Measurements from ENCODE around the gene STIM2. TPM values are rescaled to one million over a fixed set of nuclear protein-coding genes. Genes with fewer than 3 reads are reported as not detected.

The STIM2 gene
- total and polyA plus RNA-seq, 2 donors (not counting 3 experiments of a cell fraction or from before 2014, with no cell fraction given), result 21.0 to 21.2 TPM

DNA sequence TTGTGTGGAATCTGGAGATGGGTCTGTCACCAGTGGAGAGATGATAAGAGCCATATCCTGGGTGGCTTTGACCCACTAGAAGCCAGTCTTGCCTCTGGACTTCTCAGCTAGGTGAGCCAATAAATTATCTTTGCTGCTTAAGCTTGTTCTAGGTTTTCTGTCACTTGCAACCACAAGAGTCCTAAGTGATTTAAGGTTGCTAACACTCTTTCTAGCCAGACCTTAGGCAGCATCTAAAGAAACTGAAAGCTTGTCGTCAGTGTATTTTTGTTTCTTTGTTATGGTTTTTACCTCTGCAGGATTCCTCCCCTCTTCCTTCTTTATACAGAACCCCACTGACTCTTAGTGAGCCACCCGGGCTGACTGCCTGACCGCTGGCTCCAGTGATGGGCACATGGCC, 37.1 kb upstream of the STIM2 start:
- FAIRE-seq (no peak), DNase-seq (ENCODE audit: low read depth, low spot score) (no peak)
- Histone ChIP-seq H3K4me2 (ENCODE audit: insufficient read depth, low read length) (no peak overlapping the region), H3K27ac (ENCODE audit: insufficient read depth, low read depth, low read length) (no peak overlapping the region), H4K20me1 (replicated peaks; ENCODE audit: control insufficient read depth, extremely low read depth, insufficient read depth, low read length) (no peaks in the 10 kb centered on the region), H3K9me1 (replicated peaks; ENCODE audit: control insufficient read depth, extremely low read depth, insufficient read depth, low read length) (no peaks in the 10 kb centered on the region), H3K4me3 (replicated peaks in 1 of 3; ENCODE audit: insufficient read depth in 1 of 3, low read depth in 1 of 3, low read length in 3 of 3) (no peak overlapping the region), H3K36me3 (ENCODE audit: control insufficient read depth in 2 of 2, extremely low read depth in 1 of 2, insufficient read depth in 2 of 2, low read length in 2 of 2) (no peaks in the 10 kb centered on the region), H3K9me3 (replicated peaks; ENCODE audit: control insufficient read depth, insufficient read depth, low read length) (no peaks in the 10 kb centered on the region), H2AFZ (ENCODE audit: low read depth, low read length) (no peak overlapping the region), H3K79me2 (ENCODE audit: control insufficient read depth, insufficient read depth, low read length) (no peaks in the 10 kb centered on the region), H3K27me3 (ENCODE audit: control insufficient read depth in 2 of 2, insufficient read depth in 2 of 2, low read length in 2 of 2) (no peaks in the 10 kb centered on the region), H3K9ac (replicated peaks; ENCODE audit: extremely low read depth, insufficient read depth, low read length) (no peak overlapping the region), H3K4me1 (ENCODE audit: control insufficient read depth, extremely low read depth, insufficient read depth, low read length) (peaks cover 15% of the 10 kb centered on the region)
- intact Hi-C loops (cut with micrococcal nuclease) (no loop called here), dilution Hi-C loops (cut with MboI; ENCODE audit: extremely low pct_ligation_motif_present, low sequenced_read_pairs) (no loop called here)
- TF ChIP-seq, protein P1, sequence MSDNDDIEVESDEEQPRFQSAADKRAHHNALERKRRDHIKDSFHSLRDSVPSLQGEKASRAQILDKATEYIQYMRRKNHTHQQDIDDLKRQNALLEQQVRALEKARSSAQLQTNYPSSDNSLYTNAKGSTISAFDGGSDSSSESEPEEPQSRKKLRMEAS (IDR thresholded peaks at IDR 0.05; ENCODE audit: insufficient read depth, insufficient read length), result no peak
- no peak for TF ChIP-seq JUN (IDR thresholded peaks at IDR 0.05; ENCODE audit: borderline replicate concordance, insufficient read depth, insufficient read length, low read depth)
- TF ChIP-seq FOS (IDR thresholded peaks at IDR 0.05; ENCODE audit: borderline replicate concordance, insufficient read depth, low read length), result no peak
- TF ChIP-seq POLR2A (IDR thresholded peaks at IDR 0.05; ENCODE audit: low read depth, low read length), result no peak
- ChIA-PET POLR2A (no interaction called here), CTCF (no interaction called here)
- no TSS peak for BruUV-seq (replicated peaks)

DNA sequence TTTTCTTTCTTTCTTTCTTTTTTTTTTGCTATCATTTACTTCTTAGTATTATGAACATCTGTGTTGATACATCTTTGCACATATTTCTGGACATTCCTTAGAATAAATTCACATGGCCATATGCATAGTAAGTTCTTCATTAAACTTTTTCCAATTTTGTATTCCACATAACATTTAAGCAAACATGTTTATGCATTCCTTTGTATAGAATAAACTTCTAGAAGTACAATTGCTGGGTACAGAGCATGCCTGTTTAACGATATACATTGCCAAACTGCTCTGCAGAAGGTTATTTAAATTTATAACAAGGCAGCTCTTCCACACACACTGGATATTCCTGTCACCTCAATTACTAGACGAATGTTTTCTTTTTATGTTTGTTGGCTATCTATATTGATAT, 36.0 kb upstream of the STIM2 start:
- Histone ChIP-seq H3K9me1 (replicated peaks; ENCODE audit: control insufficient read depth, extremely low read depth, insufficient read depth, low read length) (no peaks in the 10 kb centered on the region), H3K4me1 (ENCODE audit: control insufficient read depth, extremely low read depth, insufficient read depth, low read length) (peaks cover 15% of the 10 kb centered on the region), H3K9ac (replicated peaks; ENCODE audit: extremely low read depth, insufficient read depth, low read length) (no peak overlapping the region), H3K79me2 (ENCODE audit: control insufficient read depth, insufficient read depth, low read length) (no peaks in the 10 kb centered on the region), H3K36me3 (ENCODE audit: control insufficient read depth in 2 of 2, extremely low read depth in 1 of 2, insufficient read depth in 2 of 2, low read length in 2 of 2) (no peaks in the 10 kb centered on the region), H2AFZ (ENCODE audit: low read depth, low read length) (no peak overlapping the region), H3K9me3 (replicated peaks; ENCODE audit: control insufficient read depth, insufficient read depth, low read length) (no peaks in the 10 kb centered on the region), H3K27me3 (ENCODE audit: control insufficient read depth in 2 of 2, insufficient read depth in 2 of 2, low read length in 2 of 2) (no peaks in the 10 kb centered on the region), H3K4me3 (replicated peaks in 1 of 3; ENCODE audit: insufficient read depth in 1 of 3, low read depth in 1 of 3, low read length in 3 of 3) (no peak overlapping the region), H3K27ac (ENCODE audit: insufficient read depth, low read depth, low read length) (no peak overlapping the region), H4K20me1 (replicated peaks; ENCODE audit: control insufficient read depth, extremely low read depth, insufficient read depth, low read length) (no peaks in the 10 kb centered on the region), H3K4me2 (ENCODE audit: insufficient read depth, low read length) (no peak overlapping the region)
- dilution Hi-C loops (cut with MboI; ENCODE audit: extremely low pct_ligation_motif_present, low sequenced_read_pairs), result no loop called here
- intact Hi-C loops (cut with micrococcal nuclease), result no loop called here
- FAIRE-seq, result no peak
- no peak for TF ChIP-seq JUN (IDR thresholded peaks at IDR 0.05; ENCODE audit: borderline replicate concordance, insufficient read depth, insufficient read length, low read depth)
- DNase-seq (ENCODE audit: low read depth, low spot score), result no peak
- ChIA-PET CTCF (no interaction called here), POLR2A (no interaction called here)
- BruUV-seq (replicated peaks), result no TSS peak

Measured in endothelial cell of umbilical vein (primary cell).